HG02678 (cell line): ENCODE data around the gene GATA3.

Experiments used
- ATAC-seq: cut with Tn5 transposase; IDR thresholded peaks from one replicate; pipeline ENCODE4 v1.9.1; 2021; ENCODE audit warnings: mild to moderate bottlenecking, moderate library complexity; ENCODE audit not compliant: unreplicated experiment

The GATA3 gene

DNA sequence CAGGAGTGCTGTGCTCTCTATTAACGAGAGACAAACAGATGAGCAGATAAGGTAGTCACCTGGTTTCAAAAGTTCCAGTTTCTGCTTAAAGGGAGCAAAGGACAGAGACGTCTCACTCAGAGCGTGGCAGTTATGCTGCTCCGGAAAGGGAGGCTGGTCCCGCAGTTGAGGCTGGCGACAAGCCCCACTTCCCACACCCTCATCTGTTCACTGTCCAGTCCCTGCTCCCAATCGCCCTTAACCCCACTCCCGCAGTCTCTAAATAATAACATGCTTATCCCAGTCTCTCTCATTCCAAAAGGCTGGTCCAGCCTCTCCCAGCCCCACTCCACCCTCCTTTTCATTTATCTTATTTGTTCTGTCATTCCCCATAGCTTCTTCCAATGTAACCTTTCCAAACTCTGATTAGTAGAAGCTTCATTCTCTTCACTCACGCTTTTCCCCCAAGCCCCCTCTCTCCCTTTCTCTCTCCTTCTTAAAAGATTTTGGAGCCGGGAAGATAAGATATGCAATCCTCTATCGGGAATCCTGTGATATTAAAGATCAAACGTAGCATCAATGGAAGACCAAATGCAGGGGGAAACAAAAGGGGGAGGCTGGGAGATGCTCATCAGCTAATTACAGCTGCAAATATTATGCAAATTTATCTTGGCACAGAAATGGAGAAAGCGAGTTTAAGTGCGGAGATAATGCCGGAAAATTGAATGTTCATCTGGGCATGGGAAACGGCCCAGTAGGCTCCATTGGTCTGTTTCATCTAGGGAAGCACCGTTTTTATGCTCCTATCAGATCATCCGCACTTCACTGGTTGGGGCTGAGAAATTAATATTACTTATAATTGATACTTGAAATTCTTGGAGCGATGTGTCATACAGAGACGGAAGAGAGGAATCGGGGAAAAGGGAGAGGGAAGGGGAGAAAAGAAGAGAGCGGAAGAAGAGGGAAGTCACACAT is 16.3 kb upstream of the GATA3 start:
- ATAC-seq: no peak

DNA sequence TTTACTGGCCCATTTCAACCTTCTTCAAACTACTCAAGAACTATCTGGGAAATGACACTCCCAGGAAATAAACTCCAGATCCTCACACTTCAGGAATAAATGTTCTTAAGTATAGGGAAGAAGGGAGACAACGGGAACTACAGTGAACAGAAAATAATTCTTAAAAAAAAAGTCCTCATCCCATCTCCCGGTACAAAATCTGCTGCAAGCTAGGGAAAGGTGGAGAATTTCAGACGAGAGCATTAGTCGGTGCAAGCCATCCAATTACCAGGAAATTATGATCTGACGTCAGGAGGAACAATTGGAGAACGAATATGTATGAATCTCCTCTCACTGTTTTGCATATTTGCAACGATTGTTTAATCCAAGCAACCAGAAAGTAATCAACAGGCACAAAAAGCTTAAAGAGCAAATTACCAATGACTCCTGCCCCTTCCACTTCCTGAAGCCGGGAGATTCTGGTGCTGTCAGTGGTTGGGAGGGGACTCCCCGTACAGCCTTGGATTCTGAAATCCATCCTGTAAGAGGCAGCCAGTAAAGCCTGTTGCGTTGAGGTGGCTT is 15.1 kb upstream of the GATA3 start:
- no peak for ATAC-seq

DNA sequence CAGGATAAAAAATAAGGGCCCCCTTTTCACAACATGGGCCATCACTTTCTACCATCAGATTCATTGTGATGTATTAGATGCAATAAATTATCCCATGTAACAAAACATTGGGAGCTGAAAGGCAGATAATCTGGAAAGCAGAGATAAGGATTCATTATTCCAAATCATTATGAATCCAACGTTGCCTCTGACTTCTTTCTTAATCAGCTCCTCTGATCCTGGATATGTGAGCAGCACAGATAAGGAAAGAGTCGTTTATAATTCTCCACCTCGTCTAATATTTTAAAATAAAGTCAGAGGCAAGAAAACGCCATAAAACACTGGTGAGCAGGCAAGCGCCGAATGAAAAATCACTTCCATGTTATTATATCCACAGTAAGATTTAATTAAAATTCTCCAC is 13.8 kb upstream of the GATA3 start:
- ATAC-seq: no peak

DNA sequence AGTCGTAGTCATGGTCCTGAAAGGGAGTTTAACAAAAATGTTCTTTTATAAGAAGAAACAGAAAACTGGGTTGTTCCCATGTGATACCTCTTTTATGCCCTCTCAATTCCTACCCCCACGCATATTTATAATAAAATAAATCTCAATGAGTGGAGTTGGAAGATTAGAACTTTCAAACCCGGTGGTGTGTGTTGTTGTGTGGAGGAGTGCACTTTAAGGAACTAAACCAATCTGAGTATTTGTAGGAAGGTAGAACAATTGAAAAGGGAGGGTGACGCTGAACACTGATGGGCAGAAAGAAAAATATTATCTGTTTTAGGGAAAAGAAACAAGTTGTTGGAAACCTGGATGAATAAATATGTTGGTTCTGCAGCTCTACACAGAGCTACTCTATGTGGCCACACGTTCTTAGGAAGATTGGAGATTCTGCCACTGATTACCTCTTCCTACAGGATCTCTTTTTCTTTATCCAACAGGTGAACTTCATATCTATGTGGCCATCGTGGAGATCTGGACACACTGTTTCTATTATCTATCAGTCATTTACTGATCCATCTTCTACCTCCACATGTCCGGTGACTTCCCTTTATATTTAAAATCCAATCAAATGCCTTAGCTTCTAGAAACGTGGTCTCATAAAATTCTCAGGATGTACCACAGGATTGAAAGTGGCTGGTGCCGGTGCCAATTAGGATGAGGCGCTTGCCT is 13.1 kb upstream of the GATA3 start:
- no peak for ATAC-seq

DNA sequence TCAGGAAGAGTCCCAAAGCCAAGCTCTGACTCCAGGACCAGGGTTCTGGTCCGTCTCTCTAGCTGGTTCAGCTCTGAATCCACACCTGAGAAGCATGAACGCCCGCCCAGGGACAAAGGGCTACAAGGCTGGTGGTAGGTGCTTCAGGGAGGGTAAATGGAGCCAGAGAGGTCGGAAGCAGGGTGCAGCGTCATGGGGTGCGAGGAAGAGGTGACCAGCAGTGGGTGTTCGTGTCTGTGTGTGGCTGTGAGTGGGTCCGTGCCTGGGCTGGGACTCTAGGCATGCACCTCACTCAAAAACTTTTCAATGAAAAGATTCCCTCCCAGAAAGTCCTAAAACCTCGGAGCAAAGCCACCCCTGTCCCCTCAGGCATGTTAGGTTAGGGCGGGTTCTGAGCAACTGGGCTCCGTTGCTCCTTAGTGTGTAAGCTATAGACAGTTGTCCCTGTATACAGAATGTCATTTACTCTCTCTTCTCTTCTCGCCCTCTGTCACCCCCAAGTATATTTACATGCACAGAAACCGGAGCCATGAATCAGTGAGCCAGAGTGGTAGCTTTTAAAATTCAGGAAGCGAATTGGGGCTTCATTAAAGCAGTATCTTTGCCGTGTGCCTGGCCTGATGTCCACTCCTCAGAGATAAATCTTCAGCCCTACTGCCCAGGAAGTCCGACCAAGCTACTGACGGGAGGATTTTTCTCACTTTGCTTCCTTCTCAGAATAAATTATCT is 12.3 kb upstream of the GATA3 start:
- ATAC-seq: no peak

DNA sequence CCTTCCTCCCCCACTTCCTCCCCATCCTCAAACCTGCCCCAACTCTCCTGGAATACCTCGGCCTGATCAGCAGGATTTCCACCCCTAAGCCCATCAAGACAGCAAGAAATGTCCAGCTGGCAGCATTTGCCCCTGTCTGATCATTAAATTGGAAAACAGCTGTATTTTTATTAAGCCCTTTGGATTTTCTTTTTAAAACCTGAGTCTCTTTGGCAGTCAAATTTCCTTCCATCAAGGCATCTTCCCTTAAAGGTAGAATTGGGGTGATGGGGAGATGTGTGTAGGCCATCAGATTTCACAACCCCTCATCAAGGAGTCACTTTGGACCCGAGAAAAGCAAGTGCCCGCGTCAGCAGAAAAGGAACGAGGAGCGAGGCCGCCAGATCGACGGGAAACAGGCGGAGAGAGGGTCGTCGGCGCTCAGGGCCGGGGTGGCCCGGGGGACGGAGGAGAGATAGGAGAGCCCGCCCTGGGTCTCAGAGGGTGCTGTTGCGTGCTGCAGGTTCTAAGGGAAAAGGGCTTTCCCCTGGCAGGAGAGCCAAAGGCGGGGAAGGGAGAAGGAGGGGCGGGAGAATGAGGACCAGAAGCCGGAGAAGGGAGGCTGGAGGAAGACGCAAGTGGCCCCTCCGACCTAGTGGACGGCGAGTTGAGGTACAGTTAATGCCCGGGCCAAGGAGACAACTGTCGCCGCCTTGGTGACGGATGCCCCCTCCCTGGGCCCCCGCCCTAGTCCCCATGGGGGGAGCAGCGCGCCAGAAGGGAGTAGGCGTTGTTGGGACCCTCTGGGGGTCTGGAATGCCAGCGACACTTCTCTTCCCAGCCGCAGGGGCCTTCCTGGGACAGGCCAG is 11.5 kb upstream of the GATA3 start:
- ATAC-seq: no peak

DNA sequence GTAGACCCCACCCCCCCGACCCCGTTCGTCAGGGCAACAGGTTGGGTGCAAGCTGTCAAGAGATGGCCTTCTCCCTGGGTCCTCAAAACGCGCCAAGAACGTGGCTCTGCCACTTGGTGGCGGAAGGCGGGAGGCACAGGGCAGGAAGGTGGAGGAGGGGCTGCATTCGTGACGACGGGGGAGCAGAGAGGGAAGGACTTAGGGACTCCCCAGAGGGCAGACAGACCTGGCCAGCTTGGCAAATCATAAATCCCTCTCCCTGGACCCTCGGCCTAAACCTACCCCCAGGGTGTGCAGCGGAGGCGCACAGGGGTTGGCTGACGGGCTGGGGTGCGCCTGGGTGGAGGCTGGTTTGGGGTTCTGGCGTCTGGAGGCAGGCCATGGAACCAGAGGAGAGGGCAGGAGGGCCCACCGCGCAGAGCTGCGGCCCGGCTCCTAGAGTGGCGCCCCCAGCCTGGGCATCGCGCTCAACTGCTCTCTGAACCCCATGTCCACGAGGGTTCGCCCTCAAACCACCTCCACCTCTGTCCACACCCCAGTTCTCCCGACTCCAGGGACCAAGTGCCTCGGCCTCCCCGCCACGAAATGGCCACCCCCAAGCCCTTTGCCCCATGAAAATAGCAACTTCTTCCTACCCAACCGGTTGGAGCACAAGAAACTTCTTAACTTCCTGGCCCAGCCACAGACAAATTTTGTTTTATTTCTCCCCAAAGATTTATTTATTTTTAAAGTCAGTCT is 10.8 kb upstream of the GATA3 start:
- no peak for ATAC-seq

DNA sequence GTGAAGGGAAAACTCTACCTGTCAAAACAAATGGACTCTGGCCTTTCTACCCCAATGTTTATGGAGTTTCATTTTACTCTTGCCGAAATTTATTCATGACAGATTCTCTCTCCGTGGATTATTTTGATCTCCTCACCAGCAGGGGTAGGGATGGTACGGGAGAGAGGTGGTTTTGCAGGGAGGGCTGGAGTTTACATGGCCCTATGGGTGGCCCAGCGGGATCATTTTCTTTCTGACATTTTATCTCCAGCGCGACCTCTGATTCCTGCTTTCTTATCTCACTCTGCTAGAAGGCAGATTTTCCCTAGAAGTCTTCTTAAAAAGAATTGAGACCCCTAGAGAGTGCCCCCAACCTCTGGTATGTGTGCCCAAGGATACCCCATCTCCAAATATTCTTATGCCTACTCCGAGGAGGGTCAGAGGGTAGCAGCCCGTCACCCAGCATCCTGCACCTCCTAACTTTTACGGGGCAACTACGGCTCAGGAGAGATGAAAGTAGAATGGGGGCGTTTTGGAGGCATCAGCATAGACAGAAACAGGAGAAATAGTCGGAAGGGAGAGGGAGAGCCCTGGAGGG is 10.1 kb upstream of the GATA3 start:
- ATAC-seq: no peak

DNA sequence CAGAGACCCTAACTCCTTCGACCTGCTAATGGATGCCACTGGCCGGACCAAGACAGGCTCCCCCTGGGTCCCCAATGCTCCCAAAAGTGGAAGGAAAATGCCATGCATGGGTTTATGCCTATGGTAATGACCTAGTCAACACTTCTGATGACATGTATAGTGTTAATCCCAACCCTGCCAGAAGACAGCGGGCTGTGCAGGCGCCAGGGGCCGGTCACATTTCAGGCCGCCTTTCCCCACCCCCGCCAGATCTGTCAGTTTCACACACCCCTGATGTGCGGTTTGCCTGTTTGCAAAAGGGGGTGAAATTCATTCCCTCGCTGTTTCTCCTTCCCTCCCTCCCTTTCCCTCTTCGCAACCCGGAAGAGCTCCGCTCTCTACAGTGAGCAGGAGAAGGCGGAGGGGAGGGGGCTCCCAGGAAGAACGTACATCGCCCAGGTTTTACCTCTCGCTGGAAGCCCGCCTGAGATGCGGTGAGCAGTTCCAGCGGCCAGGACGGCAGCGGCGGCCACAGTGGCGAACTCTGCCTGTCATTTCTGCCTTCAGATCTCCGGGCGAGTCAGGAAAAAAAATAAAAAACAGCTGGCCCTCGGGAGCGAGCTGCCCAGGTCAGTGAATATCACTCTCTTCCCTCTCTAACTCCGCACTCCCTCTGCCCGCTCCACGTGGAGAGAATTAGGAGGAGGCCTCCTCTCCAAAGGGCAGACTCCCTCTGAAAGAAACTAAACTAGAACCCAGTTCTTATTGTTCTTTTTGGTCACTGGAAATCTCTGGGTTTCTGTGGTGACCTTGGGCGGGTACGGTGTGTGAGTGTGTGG is 9.4 kb upstream of the GATA3 start:
- ATAC-seq: no peak

DNA sequence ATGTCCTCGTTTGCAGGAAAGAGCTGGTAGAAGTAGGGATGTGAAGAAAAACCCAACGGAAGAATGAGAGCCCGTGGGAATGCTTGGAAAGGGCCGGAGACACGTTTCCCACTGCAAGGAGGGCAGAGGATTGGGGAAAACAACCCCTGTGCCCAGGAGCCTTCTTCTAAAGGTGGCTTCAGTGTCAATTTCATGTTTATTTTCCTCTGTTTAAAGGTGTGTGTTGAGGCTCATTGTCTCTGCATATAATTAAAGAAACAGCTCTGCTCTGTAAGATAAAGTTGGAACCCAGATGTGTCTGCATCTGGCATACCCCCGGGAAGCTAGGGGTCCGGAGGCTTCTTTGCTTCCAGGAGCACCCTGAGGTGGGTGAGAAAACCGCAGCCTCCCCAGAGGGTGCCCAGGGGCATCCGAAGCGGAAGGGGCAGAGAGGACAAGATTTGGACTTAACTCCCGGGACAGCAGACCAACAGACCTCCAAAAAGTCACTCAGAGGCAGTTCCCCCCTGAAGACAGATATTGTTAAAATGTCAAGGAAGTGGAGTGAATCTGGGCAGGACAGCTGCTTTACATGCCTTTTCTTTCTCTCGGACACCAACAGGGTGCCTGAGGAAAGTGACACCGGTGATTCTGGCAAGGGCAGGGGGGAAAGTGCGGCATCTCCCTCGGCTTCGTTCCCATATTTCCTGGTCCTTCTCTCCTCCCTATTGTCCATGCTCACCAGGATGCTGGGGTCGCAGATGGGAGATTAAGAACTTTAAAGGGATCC is 8.6 kb upstream of the GATA3 start:
- ATAC-seq: no peak

DNA sequence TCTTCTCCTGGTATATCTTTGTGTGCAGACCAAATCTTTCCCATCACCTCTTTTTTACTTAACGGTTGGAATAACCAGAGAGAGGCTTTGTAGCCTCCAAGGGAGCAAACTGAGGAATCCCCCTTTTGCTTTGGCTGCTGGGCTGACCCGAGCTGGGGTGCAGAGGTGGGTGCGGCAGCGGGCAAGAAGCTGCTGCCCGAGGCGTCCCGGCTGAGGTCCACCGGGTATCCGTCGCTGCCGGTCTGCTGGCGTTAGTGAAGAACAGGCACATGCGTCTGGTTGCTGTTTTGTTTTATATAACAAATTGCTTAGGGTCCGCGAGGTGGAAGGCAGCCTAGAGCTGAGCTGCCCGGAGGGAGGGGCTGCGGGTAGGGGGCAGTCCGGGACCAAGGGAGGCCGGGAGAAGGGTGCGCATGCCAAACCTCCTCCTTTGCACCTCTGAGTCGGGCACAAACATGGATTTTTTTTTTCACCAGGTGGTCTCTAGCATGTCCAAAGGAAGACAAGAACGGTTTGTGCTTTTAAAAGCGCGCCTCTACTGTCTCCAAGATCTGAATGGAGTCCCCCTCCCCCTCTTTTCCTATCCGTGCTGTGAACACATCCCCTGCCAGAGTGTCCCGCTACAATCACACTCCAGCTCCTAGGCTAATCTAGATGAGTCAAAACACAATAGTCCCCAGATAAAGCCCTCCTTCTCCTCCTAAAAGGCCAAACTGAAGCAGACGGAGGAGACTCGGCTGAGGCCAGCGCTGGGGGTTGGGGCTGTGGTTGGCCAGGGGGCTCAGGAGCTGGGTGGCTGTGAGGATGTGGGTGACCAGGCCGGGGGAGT is 6.8 kb upstream of the GATA3 start:
- ATAC-seq: no peak

DNA sequence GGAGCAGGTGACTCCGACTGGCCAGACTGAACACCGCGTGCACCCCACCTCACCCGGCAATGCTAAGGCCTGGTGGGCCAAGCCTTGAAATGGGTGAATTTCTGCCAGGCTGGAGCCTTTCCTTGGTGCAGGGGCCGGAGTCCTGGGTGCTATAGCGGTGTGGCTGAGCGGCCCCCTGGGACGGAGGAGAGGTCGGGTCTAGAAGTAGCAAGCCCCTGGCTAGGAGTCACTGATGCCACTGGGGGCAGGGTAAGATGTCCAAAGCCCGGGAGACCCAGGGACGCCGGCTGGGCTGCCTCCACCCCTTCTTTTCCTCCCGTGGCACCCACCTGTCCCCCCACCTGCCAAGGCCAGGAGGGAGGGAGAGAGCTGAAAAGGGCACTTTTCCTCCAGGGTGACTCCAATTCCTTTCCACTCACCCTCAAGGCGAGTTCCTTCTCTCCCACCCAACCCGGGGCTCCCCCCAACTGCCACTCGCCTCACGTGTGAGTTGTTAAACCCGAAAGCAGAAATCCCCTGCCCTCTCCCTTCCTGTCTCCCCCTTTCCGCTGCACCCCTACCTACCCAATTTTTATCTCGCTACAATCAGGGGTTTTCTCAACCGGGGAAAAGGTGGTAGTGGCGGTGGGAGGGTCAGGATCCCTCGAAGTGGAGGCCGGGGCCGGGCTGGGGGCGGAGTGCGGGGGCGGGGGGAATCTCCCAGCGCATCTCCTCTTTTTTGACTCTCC is 6.0 kb upstream of the GATA3 start:
- no peak for ATAC-seq

DNA sequence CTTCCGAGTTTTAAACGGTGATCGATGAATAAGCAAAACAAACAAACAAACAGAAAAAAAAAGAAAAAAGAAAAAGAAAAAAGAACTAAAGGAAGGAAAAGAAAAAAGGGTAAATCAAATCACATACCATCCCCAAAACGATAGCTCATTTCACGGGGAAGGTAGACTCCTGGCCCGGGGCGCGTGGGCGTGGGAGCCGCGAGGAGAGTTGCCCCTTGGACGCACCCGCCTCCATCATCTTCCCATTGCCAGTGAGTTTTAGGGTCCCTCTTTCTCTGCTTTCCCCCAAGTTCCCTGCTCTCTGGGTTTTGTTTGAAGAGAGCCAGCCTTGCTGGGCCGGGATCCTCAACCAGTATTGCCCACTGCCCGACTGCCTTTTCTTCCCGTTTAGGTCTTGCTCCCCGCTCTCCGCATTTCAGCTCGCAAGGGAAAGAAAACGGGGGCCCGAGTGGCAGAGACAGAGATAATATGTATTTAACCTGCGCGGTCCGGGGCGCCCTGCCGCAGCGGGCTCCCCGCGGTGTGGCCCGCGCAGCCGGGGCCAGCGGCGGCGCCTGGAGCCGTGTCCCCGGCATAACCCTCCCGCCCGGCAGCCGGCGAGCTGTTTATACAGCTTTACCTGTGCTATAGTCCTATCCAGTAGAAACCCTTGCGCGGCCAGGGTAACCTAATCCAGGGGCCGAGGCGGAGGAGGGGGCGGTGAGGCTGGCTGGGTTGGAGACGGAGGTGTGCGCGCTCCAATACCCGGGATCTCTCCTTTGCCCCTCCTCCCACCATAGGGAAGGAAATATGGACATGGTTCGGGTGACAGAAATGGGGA is 5.2 kb upstream of the GATA3 start:
- no peak for ATAC-seq

DNA sequence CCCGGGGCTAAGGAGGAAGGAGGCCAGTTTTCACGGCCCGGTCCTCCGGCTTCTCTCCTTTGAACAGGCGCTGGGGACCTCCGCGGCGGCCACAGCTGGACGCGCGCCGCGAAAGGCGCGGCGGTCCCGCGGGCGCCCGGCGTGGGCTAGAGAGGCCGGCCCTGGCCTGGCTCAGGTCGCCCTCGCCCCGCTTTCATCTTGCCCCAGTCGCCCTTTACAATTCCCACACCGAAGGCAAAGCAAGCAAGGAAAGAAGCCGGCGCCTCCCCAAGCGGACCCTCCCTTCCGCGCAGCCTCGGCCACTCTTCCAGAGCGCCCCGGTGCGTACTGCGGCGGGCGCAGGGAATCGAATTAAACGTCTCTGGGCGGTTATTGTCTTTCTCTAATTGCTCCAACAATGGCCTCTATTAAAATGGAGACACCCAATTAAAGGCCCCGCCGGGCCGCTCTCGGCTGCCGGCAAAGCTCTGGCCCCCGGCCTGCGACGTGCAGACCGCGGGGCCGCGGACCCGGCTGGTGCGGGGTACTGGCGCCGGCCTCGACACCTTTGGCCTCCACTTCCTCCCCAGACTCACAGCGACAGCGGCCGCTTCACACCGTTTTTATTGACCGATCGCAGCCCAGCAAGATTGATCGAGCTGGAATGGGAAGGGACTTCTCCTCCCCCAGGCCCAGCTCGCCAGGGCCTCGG is 4.5 kb upstream of the GATA3 start:
- ATAC-seq: no peak
